RPMI7951 (cell line): ENCODE results near the gene AHCTF1. TPM values are rescaled to one million over a fixed set of nuclear protein-coding genes. Genes with fewer than 3 reads are reported as not detected.

Experiments
- DNase-seq: peaks from one replicate; pipeline ENCODE4 v3.0.0-alpha.2; 2012; ENCODE audit warnings: low read depth
- total RNA-seq: library from RNA; depleted of rRNA; stranded (reverse); fragments of >200 nt; shearing (Covaris generic); gene quantifications from 2 replicates; pipeline ENCODE4 v1.2.3, GENCODE V29; 2014; rRNA removed

Gene AHCTF1, protein sequence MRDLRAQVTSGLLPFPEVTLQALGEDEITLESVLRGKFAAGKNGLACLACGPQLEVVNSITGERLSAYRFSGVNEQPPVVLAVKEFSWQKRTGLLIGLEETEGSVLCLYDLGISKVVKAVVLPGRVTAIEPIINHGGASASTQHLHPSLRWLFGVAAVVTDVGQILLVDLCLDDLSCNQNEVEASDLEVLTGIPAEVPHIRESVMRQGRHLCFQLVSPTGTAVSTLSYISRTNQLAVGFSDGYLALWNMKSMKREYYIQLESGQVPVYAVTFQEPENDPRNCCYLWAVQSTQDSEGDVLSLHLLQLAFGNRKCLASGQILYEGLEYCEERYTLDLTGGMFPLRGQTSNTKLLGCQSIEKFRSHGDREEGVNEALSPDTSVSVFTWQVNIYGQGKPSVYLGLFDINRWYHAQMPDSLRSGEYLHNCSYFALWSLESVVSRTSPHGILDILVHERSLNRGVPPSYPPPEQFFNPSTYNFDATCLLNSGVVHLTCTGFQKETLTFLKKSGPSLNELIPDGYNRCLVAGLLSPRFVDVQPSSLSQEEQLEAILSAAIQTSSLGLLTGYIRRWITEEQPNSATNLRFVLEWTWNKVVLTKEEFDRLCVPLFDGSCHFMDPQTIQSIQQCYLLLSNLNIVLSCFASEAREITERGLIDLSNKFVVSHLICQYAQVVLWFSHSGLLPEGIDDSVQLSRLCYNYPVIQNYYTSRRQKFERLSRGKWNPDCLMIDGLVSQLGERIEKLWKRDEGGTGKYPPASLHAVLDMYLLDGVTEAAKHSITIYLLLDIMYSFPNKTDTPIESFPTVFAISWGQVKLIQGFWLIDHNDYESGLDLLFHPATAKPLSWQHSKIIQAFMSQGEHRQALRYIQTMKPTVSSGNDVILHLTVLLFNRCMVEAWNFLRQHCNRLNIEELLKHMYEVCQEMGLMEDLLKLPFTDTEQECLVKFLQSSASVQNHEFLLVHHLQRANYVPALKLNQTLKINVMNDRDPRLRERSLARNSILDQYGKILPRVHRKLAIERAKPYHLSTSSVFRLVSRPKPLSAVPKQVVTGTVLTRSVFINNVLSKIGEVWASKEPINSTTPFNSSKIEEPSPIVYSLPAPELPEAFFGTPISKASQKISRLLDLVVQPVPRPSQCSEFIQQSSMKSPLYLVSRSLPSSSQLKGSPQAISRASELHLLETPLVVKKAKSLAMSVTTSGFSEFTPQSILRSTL (N-terminal part only)
- 30.9 and 32.1 TPM in 2 replicates for total RNA-seq

GRCh38 chr1:246931549-246932365 is at the start of gene AHCTF1:
Gene AHCTF1 (minus strand): TSS chr1:246931948. CDS start chr1:246918370, 13,578 bp downstream.
- peak; percentile 96 for DNase-seq

DNA sequence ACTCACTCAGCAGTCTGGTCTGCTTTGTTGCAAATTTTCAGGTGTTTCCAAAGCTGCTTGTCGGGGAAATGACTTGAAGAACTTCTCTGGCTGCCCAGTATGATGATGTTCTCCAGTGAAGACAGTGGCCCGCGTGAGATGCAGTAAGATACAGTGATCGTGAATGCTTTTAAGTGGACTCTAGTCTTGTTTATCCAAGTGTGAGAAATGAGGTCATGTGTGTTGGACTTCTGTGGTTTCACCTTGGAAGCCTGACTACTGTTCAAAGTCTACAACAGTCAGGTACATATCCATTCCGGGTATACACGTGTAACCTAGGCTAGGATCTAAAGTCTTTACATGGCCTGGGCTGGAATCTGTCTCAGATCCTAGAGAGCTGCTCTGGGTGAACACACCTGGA is 47.0 kb upstream of the AHCTF1 start:
- DNase-seq: no peak

GRCh38 chr1:246978281-246978680 is 46.5 kb upstream of the AHCTF1 start:
- no peak for DNase-seq

GRCh38 chr1:246971969-246972368 is 40.2 kb upstream of the AHCTF1 start:
- no peak for DNase-seq

GRCh38 chr1:246971090-246971721 is 39.5 kb upstream of the AHCTF1 start:
- peak; percentile 55 for DNase-seq

- no peak for DNase-seq
These were observed 37.9 kb upstream of the AHCTF1 start for GRCh38 chr1:246969621-246970020.

DNA sequence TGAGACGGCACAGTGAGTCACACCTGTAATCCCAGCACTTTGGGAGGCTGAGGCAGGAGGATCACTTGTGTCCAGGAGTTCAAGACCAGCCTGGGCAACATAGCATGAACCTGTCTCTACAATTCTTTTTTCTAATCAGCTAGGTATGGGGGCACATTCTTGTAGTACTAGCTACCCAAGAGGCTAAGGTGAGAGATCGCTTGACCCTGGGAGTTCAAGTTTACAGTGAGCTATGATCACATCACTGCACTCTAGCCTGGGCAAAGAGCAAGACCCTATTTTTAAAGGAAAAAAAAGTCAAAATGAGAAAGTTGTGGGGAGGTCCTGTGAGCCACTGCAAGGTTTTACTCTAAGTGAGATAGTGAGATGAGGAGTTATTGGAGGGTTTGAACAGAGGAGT is 34.8 kb upstream of the AHCTF1 start:
- no peak for DNase-seq

GRCh38 chr1:246959944-246960693 is 28.4 kb upstream of the AHCTF1 start:
- DNase-seq: no peak

DNA sequence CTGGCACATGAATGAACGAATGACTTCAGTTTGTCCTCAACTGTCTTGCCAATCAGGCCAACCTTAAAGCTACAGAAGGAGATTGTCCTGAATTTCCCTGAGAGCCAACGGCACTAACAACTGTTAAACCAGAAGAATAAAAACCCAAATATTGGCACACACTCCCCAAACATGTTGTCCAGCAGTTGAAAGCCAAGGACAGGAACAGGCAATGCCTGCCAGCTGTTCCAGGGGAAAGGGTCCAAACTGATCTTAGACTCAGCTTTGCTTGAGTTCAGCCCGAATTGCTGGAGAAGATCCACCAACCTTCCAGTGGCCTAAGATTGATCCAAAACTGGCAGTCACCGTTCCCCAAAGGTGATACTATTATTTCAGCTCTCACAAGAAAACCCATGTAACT is 22.4 kb upstream of the AHCTF1 start:
- DNase-seq: no peak

GRCh38 chr1:246951413-246951812 is 19.7 kb upstream of the AHCTF1 start:
- DNase-seq: no peak

DNA sequence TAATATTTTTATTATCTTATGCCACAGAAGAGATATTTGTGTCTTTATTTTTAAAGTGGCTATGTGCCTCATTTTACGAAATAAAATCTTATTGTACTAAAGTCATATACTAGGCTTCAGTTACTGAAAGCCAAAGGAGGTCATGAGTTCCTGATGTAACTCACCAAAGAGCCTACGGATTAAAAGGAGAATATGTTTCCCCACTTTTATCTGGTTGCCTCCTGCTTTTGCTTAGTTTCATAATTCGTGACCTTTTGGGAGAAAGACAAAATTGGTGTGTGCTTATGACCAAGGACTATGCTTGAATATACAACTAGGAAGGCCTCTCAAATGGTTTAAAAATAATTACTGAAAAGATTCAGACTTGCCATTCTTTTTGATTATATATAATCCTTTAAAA is 18.2 kb upstream of the AHCTF1 start:
- no peak for DNase-seq

DNA sequence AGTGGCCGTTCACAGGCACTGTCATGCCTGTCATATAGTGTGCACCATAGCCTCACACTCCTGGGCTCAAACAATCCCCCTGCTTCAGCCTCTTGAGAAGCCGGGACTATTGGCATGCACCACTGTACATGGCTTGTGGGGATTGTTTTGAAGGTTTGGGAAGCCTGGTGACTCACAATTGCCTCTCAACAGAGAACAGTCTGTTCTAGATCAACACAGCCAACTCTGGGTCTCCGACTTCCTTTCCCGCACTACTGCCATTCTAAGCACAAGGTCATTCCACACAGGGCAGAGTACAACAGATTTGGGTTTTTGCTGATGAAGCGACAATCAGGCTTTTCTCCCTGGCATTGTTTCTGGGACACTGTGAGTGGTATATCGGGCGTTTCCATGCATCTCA is 15.5 kb upstream of the AHCTF1 start:
- peak; percentile 77 for DNase-seq

DNA sequence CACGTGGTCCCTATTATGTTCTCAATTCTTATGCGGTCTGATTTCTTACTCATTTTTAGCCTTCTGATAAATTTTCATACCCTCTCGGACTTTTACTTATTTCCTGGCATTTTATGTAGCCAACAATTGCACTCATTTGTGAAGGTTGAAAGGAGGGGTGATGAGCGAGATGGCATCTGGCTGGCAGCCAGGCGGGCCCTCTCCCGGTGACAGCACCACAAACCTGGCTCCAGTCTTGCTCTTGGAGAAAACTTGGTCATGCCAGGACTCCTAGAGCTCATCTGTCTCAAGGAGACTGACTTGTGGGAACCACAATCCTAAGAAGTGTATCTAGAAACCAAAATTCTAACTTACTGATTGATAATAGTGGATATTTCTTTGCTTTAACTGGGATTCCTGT is 14.6 kb upstream of the AHCTF1 start:
- no peak for DNase-seq

- DNase-seq: no peak
These were observed 3.0 kb upstream of the AHCTF1 start for GRCh38 chr1:246934765-246935164.

GRCh38 chr1:246933893-246934292 is 2.1 kb upstream of the AHCTF1 start:
- no peak for DNase-seq

DNA sequence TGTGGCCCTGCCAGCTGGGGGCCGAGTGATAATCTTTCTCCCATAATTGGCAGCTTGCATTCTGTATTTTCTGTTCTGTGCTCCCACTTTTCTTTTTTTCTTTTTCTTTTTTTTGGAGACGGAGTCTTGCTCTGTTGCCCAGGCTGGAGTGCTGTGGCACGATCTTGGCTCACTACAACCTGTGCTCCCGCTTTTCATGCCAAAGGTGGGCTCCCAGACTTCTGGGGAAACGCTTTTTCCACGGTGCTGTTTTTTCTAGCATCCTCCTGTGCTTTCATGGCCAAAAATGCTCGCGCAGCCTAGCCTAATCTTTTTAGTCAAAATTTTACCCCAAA is 585 bp upstream of the AHCTF1 start:
- no peak for DNase-seq

GRCh38 chr1:246930830-246931548 is 759 bp downstream of the AHCTF1 start:
- DNase-seq: peak; percentile 58

- DNase-seq: no peak
These were observed 5.6 kb downstream of the AHCTF1 start for GRCh38 chr1:246925997-246926626.

GRCh38 chr1:246923900-246924299 is 7.8 kb downstream of the AHCTF1 start:
- DNase-seq: no peak
